GM18868 (cell line): ENCODE data around the gene GEMIN2.
"Not testable (repeated sequence)": the region's sequence is repeated elsewhere in the genome, so short reads cannot be mapped to it uniquely, and the experiment has no call there.

Experiments used
- ATAC-seq: cut with Tn5 transposase; IDR thresholded peaks from one replicate; pipeline ENCODE4 v1.9.1; 2021; ENCODE audit warnings: mild to moderate bottlenecking, moderate library complexity; ENCODE audit not compliant: unreplicated experiment

GEMIN2 gene

GRCh38 chr14:39114073-39114838 lies at the start of gene GEMIN2:
Gene GEMIN2, plus strand, starts transcription at chr14:39114323. Its CDS starts 16 bp downstream, at chr14:39114339.
- peak; percentile 86 for ATAC-seq

GRCh38 chr14:39069169-39069805 lies 44.8 kb upstream of the GEMIN2 start:
- ATAC-seq, result not testable (repeated sequence)

GRCh38 chr14:39069923-39070322 lies 44.2 kb upstream of the GEMIN2 start:
- no peak for ATAC-seq

GRCh38 chr14:39071096-39071495 lies 43.0 kb upstream of the GEMIN2 start:
- no peak for ATAC-seq

- no peak for ATAC-seq
These were observed 33.2 kb upstream of the GEMIN2 start for GRCh38 chr14:39080886-39081285.

GRCh38 chr14:39083127-39083526 lies 31.0 kb upstream of the GEMIN2 start:
- no peak for ATAC-seq

- ATAC-seq, result no peak
These were observed 28.2 kb upstream of the GEMIN2 start for GRCh38 chr14:39085933-39086332.

- no peak for ATAC-seq
These were observed 26.6 kb upstream of the GEMIN2 start for GRCh38 chr14:39087493-39087892.

GRCh38 chr14:39090548-39091111 lies 23.5 kb upstream of the GEMIN2 start:
- ATAC-seq, result no peak

GRCh38 chr14:39091716-39092115 lies 22.4 kb upstream of the GEMIN2 start:
- no peak for ATAC-seq

- ATAC-seq, result no peak
These were observed 19.6 kb upstream of the GEMIN2 start for GRCh38 chr14:39094515-39094914.

GRCh38 chr14:39097159-39097558 lies 17.0 kb upstream of the GEMIN2 start:
- ATAC-seq, result no peak

GRCh38 chr14:39099215-39099614 lies 14.9 kb upstream of the GEMIN2 start:
- not testable (repeated sequence) for ATAC-seq

- no peak for ATAC-seq
These were observed 14.4 kb upstream of the GEMIN2 start for GRCh38 chr14:39099748-39100147.

GRCh38 chr14:39102265-39102968 lies 11.7 kb upstream of the GEMIN2 start:
- ATAC-seq, result peak; percentile 4

- ATAC-seq, result peak; percentile 97
These were observed 10.9 kb upstream of the GEMIN2 start, which contains the start of gene SEC23A for GRCh38 chr14:39102969-39103957. Gene SEC23A, minus strand, starts transcription at chr14:39103235. Its CDS starts 7,117 bp downstream, at chr14:39096118.

GRCh38 chr14:39104078-39104801 lies 9.9 kb upstream of the GEMIN2 start:
- ATAC-seq, result not testable (repeated sequence)

GRCh38 chr14:39107591-39107996 lies 6.5 kb upstream of the GEMIN2 start:
- ATAC-seq, result peak; percentile 28

GRCh38 chr14:39108791-39109190 lies 5.3 kb upstream of the GEMIN2 start:
- ATAC-seq, result no peak
